Neural cell (in vitro differentiated cells): Measurements from ENCODE around the gene RBM34.

Experiments used
- CTCF ChIP-seq: fragments of 450-650 bp; IDR thresholded peaks from 2 replicates; pipeline ENCODE4 v1.5.1; 2014; ENCODE audit warnings: antibody characterized with exemption, mild to moderate bottlenecking, moderate library complexity; ENCODE audit not compliant: poor library complexity, severe bottlenecking
- EP300 ChIP-seq: fragments of 450-650 bp; conservative IDR thresholded peaks from 2 replicates; pipeline ENCODE4 v1.6.1; 2014; ENCODE audit warnings: antibody characterized with exemption, mild to moderate bottlenecking, moderate library complexity; ENCODE audit not compliant: poor library complexity, severe bottlenecking
- EZH2 ChIP-seq: fragments of 200-600, 300-800 bp; shearing (Covaris generic), sonication (generic); IDR thresholded peaks from 2 replicates; pipeline ENCODE4 v1.6.1; 2014; ENCODE audit warnings: antibody characterized with exemption, low read length, borderline replicate concordance, mild to moderate bottlenecking; ENCODE audit not compliant: insufficient read depth, poor library complexity, severe bottlenecking
- MXI1 ChIP-seq: fragments of 450-650 bp; conservative IDR thresholded peaks from 2 replicates; pipeline ENCODE4 v1.6.1; 2014; ENCODE audit warnings: antibody characterized with exemption, mild to moderate bottlenecking; ENCODE audit not compliant: poor library complexity, severe bottlenecking
- POLR2AphosphoS5 ChIP-seq: IDR thresholded peaks from 2 replicates; pipeline ENCODE4 v1.6.1; 2012
- RAD21 ChIP-seq: fragments of 450-650 bp; conservative IDR thresholded peaks from 2 replicates; pipeline ENCODE4 v1.6.1; 2014; ENCODE audit warnings: antibody characterized with exemption, mild to moderate bottlenecking, moderate library complexity
- REST ChIP-seq: IDR thresholded peaks from 2 replicates; pipeline ENCODE4 v1.6.1; 2012; ENCODE audit warnings: borderline replicate concordance
- TAF1 ChIP-seq: IDR thresholded peaks from 2 replicates; pipeline ENCODE4 v1.6.1; 2012; ENCODE audit warnings: low read depth

DNA sequence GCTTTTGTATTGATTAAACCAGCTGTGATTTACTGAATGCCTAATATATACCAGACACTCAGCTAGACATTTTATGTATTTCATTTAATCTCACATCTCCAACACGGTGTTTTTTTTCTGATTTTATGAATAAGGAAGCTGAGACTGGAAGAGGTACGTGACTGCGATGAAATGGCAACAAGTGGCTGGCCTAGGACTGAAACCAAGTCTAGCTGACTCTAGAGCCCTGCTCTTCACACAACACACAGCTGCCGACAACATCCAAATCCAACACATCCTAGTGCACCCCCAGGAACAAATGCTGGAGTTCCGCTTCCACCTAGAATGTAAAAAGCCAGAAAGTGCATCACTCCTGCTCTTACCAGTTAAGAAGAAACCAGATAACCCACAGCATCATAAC lies 21.7 kb downstream of the RBM34 start:
- TF ChIP-seq CTCF (no peak), POLR2AphosphoS5 (no peak), EP300 (no peak), EZH2 (no peak), REST (no peak), RAD21 (no peak), TAF1 (no peak), MXI1 (no peak)
